MM.1S (cell line): Measurements from ENCODE around the gene EDNRA.
"Not testable (repeated sequence)": the region's sequence is repeated elsewhere in the genome, so short reads cannot be mapped to it uniquely, and the experiment has no call there.

ENCODE experiments used
- DNase-seq: peaks from one replicate; pipeline ENCODE4 v3.0.0-alpha.2; 2015
- H2AFZ ChIP-seq: fragments of 300-600 bp; sonication (generic); 2 replicates; pipeline ENCODE4 v1.6.0; 2016; ENCODE audit warnings: antibody characterized with exemption, low read length
- H3F3A ChIP-seq: fragments of 300-600 bp; sonication (generic); 2 replicates; pipeline ENCODE4 v1.6.1; 2016; ENCODE audit warnings: mild to moderate bottlenecking, antibody characterized with exemption, low read length, moderate library complexity, mixed read lengths; ENCODE audit not compliant: insufficient read depth
- H3K27ac ChIP-seq: fragments of 300-600 bp; sonication (generic); 2 replicates; pipeline ENCODE4 v1.5.1; 2016; ENCODE audit warnings: mild to moderate bottlenecking, low read length
- H3K27me3 ChIP-seq: fragments of 300-600 bp; sonication (generic); replicated peaks from 2 replicates; pipeline ENCODE4 v1.6.0; 2016; ENCODE audit warnings: low read length; ENCODE audit not compliant: insufficient read depth
- H3K36me3 ChIP-seq: fragments of 300-600 bp; sonication (generic); replicated peaks from 2 replicates; pipeline ENCODE4 v1.6.1; 2016; ENCODE audit warnings: mild to moderate bottlenecking, low read length, mixed read lengths; ENCODE audit not compliant: insufficient read depth
- H3K4me1 ChIP-seq: fragments of 300-600 bp; sonication (generic); 2 replicates; pipeline ENCODE4 v1.6.1; 2016; ENCODE audit warnings: low read length, mixed read lengths
- H3K4me2 ChIP-seq: fragments of 300-600 bp; sonication (generic); 2 replicates; pipeline ENCODE4 v1.6.0; 2016; ENCODE audit warnings: low read depth, low read length
- H3K4me3 ChIP-seq: fragments of 300-600 bp; sonication (generic); 2 replicates; pipeline ENCODE4 v1.5.1; 2016; ENCODE audit warnings: low read length, mixed read lengths
- H3K79me2 ChIP-seq: fragments of 300-600 bp; sonication (generic); 2 replicates; pipeline ENCODE4 v1.6.1; 2016; ENCODE audit warnings: mixed run types, low read length, mixed read lengths
- H3K9ac ChIP-seq: fragments of 300-600 bp; sonication (generic); 2 replicates; pipeline ENCODE4 v1.6.1; 2016; ENCODE audit warnings: low read length, mixed read lengths
- H3K9me2 ChIP-seq: fragments of 300-600 bp; sonication (generic); replicated peaks from 2 replicates; pipeline ENCODE4 v1.6.1; 2016; ENCODE audit warnings: mild to moderate bottlenecking, low read length, mixed read lengths; ENCODE audit not compliant: insufficient read depth
- H3K9me3 ChIP-seq: fragments of 300-600 bp; sonication (generic); replicated peaks from 2 replicates; pipeline ENCODE4 v1.6.1; 2016; ENCODE audit warnings: mild to moderate bottlenecking, low read length, mixed read lengths; ENCODE audit not compliant: insufficient read depth
- H4K20me1 ChIP-seq: fragments of 300-600 bp; sonication (generic); 2 replicates; pipeline ENCODE4 v1.6.1; 2016; ENCODE audit warnings: mild to moderate bottlenecking, low read length, moderate library complexity, mixed read lengths; ENCODE audit not compliant: insufficient read depth
- EZH2 ChIP-seq: fragments of 300-600 bp; sonication (generic); optimal IDR thresholded peaks from 2 replicates; pipeline ENCODE3; 2017; ENCODE audit warnings: low read depth, mild to moderate bottlenecking, antibody characterized with exemption, low read length, mixed read lengths
- EZH2phosphoT487 ChIP-seq: fragments of 300-600 bp; sonication (generic); IDR thresholded peaks from 2 replicates; pipeline ENCODE4 v1.6.1; 2018; ENCODE audit warnings: antibody characterized with exemption, low read length
- TF ChIP-seq, protein P1 (sequence below): fragments of 300-600 bp; sonication (generic); IDR thresholded peaks from 2 replicates; pipeline ENCODE4 v1.5.1; 2016; ENCODE audit warnings: antibody characterized with exemption, low read length, mixed read lengths

EDNRA gene

DNA sequence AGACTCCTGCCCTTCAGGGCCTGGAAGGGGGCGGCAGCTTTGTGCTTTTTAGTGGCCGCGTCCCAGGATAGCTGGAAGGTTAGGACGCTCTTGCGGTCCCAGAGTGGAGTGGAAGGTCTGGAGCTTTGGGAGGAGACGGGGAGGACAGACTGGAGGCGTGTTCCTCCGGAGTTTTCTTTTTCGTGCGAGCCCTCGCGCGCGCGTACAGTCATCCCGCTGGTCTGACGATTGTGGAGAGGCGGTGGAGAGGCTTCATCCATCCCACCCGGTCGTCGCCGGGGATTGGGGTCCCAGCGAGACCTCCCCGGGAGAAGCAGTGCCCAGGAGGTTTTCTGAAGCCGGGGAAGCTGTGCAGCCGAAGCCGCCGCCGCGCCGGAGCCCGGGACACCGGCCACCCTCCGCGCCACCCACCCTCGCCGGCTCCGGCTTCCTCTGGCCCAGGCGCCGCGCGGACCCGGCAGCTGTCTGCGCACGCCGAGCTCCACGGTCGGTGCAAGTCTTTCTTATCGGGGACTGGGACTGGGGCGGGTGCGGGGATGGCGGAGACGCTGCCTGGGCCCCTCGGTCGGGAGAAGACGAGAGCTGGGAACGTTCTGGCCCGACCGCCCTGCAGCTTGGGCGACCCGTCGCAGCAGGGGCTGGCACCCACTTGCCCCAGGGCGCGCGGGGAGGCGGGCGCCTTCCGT lies at the start of gene EDNRA:
TSS of gene EDNRA (plus strand) at position 207 of the 686 bp plus-strand sequence. CDS start 4,585 bp downstream, outside the sequence.
- H3K36me3 ChIP-seq = no peaks in the 10 kb centered on the region
- H3K27ac ChIP-seq = no peak within 1 kb of the TSS
- TF ChIP-seq EZH2 (no peak), EZH2phosphoT487 (no peak)
- TF ChIP-seq, protein P1, sequence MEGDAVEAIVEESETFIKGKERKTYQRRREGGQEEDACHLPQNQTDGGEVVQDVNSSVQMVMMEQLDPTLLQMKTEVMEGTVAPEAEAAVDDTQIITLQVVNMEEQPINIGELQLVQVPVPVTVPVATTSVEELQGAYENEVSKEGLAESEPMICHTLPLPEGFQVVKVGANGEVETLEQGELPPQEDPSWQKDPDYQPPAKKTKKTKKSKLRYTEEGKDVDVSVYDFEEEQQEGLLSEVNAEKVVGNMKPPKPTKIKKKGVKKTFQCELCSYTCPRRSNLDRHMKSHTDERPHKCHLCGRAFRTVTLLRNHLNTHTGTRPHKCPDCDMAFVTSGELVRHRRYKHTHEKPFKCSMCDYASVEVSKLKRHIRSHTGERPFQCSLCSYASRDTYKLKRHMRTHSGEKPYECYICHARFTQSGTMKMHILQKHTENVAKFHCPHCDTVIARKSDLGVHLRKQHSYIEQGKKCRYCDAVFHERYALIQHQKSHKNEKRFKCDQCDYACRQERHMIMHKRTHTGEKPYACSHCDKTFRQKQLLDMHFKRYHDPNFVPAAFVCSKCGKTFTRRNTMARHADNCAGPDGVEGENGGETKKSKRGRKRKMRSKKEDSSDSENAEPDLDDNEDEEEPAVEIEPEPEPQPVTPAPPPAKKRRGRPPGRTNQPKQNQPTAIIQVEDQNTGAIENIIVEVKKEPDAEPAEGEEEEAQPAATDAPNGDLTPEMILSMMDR = no peak
- no peak within 1 kb of the TSS for H3K4me2 ChIP-seq
- no peaks in the 10 kb centered on the region for H3K27me3 ChIP-seq
- H3K9me2 ChIP-seq = no peaks in the 10 kb centered on the region
- H2AFZ ChIP-seq = no peak within 1 kb of the TSS
- no peaks in the 10 kb centered on the region for H3K9me3 ChIP-seq
- H3K9ac ChIP-seq = no peak within 1 kb of the TSS
- H4K20me1 ChIP-seq = no peaks in the 10 kb centered on the region
- H3K79me2 ChIP-seq = no peaks in the 10 kb centered on the region
- H3K4me3 ChIP-seq = no peak within 1 kb of the TSS
- peaks cover 14% of the 10 kb centered on the region for H3K4me1 ChIP-seq
- H3F3A ChIP-seq = peaks cover 4% of the 10 kb centered on the region; the same call in 1 of the 2 replicates
- DNase-seq = no peak

DNA sequence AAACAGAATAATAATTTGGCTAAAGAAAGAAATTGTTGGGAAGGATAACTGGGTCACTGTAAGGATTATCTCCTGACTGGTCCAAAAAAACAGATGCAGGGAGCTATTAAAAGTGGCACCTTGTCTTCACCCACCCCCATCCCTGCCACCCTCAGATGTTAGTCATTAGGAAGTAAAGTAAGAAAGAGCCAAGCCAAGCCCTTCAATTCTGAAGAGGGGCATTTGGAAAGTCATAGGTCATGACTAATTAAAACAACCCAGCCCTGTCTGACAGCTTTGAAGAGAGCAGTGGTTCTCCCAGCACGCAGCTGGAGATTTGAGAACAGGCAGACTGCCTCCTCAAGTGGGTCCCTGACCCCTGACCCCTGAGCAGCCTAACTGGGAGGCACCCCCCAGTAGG lies 46.5 kb upstream of the EDNRA start:
- not testable (repeated sequence) for H3K4me3 ChIP-seq, H3K9ac ChIP-seq, H3K27me3 ChIP-seq, H3K9me2 ChIP-seq, H3K4me2 ChIP-seq, H3K27ac ChIP-seq, H3K9me3 ChIP-seq, H4K20me1 ChIP-seq, H3F3A ChIP-seq, H3K79me2 ChIP-seq, H2AFZ ChIP-seq, DNase-seq, H3K4me1 ChIP-seq, H3K36me3 ChIP-seq

DNA sequence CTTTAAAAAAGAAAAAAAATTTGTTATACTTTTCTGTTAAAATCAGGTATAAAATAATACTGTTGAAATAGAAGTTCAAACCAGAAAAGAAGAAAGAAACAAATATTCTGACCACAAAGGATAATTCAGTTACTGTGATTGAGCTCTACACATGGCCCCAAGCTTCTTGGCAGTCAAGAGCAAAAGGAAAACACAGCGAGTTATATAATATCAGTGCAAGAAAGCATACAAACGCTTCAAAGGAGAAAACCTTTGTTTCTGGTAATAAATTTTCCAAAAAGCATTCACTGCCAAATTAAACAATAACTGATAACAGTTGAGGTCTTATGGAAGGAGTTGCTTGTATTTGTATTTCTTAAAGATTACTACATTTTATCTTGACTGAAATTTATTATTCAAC lies 40.5 kb upstream of the EDNRA start:
- no peaks in the 10 kb centered on the region for H3K9me2 ChIP-seq

DNA sequence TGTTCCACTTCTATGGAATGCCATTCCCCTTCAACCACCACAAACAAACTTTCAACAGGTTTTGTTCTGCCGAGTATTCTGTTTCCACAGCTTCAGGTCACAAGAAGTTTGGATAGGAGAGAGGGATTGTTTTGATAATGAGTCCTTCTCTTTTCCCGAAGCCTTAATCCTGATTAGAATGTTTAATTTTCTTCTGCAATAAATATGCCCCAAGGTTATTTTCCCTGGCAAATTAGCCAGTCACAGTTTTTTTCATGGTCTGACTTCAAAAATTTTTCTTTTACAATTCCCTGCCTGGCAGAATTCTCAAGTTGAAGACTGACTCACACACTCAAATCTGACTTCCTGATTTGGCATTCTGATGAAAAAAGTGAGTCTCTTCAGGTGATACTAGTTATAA lies 33.1 kb upstream of the EDNRA start:
- Histone ChIP-seq H3K9ac (no peak overlapping the region), H3K4me1 (no peaks in the 10 kb centered on the region), H3F3A (no peaks in the 10 kb centered on the region), H3K27me3 (no peaks in the 10 kb centered on the region), H3K36me3 (no peaks in the 10 kb centered on the region), H3K9me2 (no peaks in the 10 kb centered on the region), H4K20me1 (no peaks in the 10 kb centered on the region), H3K79me2 (no peaks in the 10 kb centered on the region), H3K4me3 (no peak overlapping the region), H3K9me3 (no peaks in the 10 kb centered on the region), H3K4me2 (no peak overlapping the region), H2AFZ (no peak overlapping the region), H3K27ac (no peak overlapping the region)
- no peak for DNase-seq
- TF ChIP-seq EZH2phosphoT487 (no peak), EZH2 (no peak)
- TF ChIP-seq, protein P1 = no peak

More for the DNA sequence above, 40.5 kb upstream of the EDNRA start:
- no peaks in the 10 kb centered on the region for H4K20me1 ChIP-seq
- H3K27me3 ChIP-seq = no peaks in the 10 kb centered on the region
- H3K36me3 ChIP-seq = no peaks in the 10 kb centered on the region
- no peak for TF ChIP-seq EZH2phosphoT487
- TF ChIP-seq, protein P1 = no peak
- no peak for TF ChIP-seq EZH2
- no peak overlapping the region for H3K4me2 ChIP-seq
- DNase-seq = no peak
- H2AFZ ChIP-seq = no peak overlapping the region
- H3F3A ChIP-seq = no peaks in the 10 kb centered on the region
- H3K4me1 ChIP-seq = no peaks in the 10 kb centered on the region
- H3K9ac ChIP-seq = no peak overlapping the region
- H3K9me3 ChIP-seq = no peaks in the 10 kb centered on the region
- H3K79me2 ChIP-seq = no peaks in the 10 kb centered on the region
- no peak overlapping the region for H3K27ac ChIP-seq
- no peak overlapping the region for H3K4me3 ChIP-seq
